Uterus (tissue), 4 donors: ENCODE measurements around the gene TMEM30A. TPM values are rescaled to one million over a fixed set of nuclear protein-coding genes. Genes with fewer than 3 reads are reported as not detected.

ENCODE experiments used
- DNase-seq, 2 donors: peaks; one replicate each; pipeline ENCODE4 v3.0.0-alpha.2; 2019 to 2020
- H3K27ac ChIP-seq, 2 donors: fragments of 200-600 bp; sonication (generic); 1 replicate in 1 of 2; 2 replicates in 1 of 2; pipeline ENCODE4 v1.5.1; 2016 to 2018
- H3K27me3 ChIP-seq, 2 donors: fragments of 200-600 bp; sonication (generic); one replicate each; pipeline ENCODE4 v1.5.1; 2018 to 2019; ENCODE audit warnings: control low read depth in 1 of 2
- H3K36me3 ChIP-seq, 2 donors: fragments of 200-600 bp; sonication (generic); one replicate each; pipeline ENCODE4 v1.5.1; 2019; ENCODE audit warnings: control low read depth in 1 of 2
- H3K4me1 ChIP-seq, 2 donors: fragments of 200-600 bp; sonication (generic); one replicate each; pipeline ENCODE4 v1.5.1; 2018 to 2019; ENCODE audit warnings: control low read depth in 1 of 2
- H3K4me3 ChIP-seq, 2 donors: fragments of 200-600 bp; sonication (generic); 1 replicate in 1 of 2; 2 replicates in 1 of 2; pipeline ENCODE4 v1.5.1; 2018 to 2019; ENCODE audit warnings: mild to moderate bottlenecking in 1 of 2
- H3K9me3 ChIP-seq, 2 donors: fragments of 200-600 bp; sonication (generic); one replicate each; pipeline ENCODE4 v1.5.1; 2019; ENCODE audit warnings: control low read depth in 1 of 2
- CTCF ChIP-seq, 4 experiments: fragments of 200-600 bp in 2 of 4; fragments of 450-650 bp in 2 of 4; sonication (generic) in 2 of 4; IDR thresholded peaks; one replicate each; pipeline ENCODE4 v1.5.1; 2016 to 2019; ENCODE audit warnings: antibody characterized with exemption in 4 of 4, mild to moderate bottlenecking in 2 of 4, moderate library complexity in 1 of 4
- POLR2A ChIP-seq, 2 donors: fragments of 450-650 bp; IDR thresholded peaks; one replicate each; pipeline ENCODE4 v1.6.1; 2016; ENCODE audit warnings: antibody characterized with exemption in 2 of 2, mild to moderate bottlenecking in 1 of 2, moderate library complexity in 1 of 2
- intact Hi-C: fragments of 100-400 bp; cut with DNase I; formaldehyde crosslinking; loops from one replicate; pipeline ENCODE4 v1.15.1; 2023; ENCODE audit warnings: low total_unique reads
- total RNA-seq, 4 donors: library from RNA; depleted of rRNA in 3 of 4; stranded (reverse); fragments of >200 nt in 3 of 4; gene quantifications; one replicate each; pipeline versions ENCODE4 v1.1.0 to v1.2.4, GENCODE V29; 2014 to 2023
- donor health status: DM: yes; HTN: yes; CAD: no.

TMEM30A gene
- 100 to 1,000 TPM in 2 of 4 donors, 10 to 100 TPM in 2; 71.0 to 194 (median 125) TPM for total RNA-seq

GRCh38 chr6:75284632-75285282, at the start of gene TMEM30A:
TSS of gene TMEM30A (minus strand) at chr6:75284792. CDS start at chr6:75284638, 154 bp downstream.
- intact Hi-C loops, result no loop called here
- peak within 1 kb of the TSS; percentile 90 to 94 for H3K27ac ChIP-seq
- DNase-seq, result peak; percentile 95 to 98
- H3K9me3 ChIP-seq, result no peaks in the 10 kb centered on the region
- H3K4me1 ChIP-seq, result peaks cover 0 to 5% of the 10 kb centered on the region in 2 donors
- TF ChIP-seq POLR2A (IDR thresholded peaks at IDR 0.05) (peak; percentile 89), CTCF (IDR thresholded peaks at IDR 0.05) (peak in 1 of 4 experiments; percentile 4)
- H3K36me3 ChIP-seq, result no peaks in the 10 kb centered on the region
- H3K4me3 ChIP-seq, result peak within 1 kb of the TSS; percentile 80 to 90
- no peaks in the 10 kb centered on the region for H3K27me3 ChIP-seq

GRCh38 chr6:75333676-75334200, 49.1 kb upstream of the TMEM30A start:
- no peaks in the 10 kb centered on the region for H3K9me3 ChIP-seq
- no peak overlapping the region for H3K4me3 ChIP-seq
- no peaks in the 10 kb centered on the region for H3K36me3 ChIP-seq
- TF ChIP-seq CTCF (IDR thresholded peaks at IDR 0.05) (no peak), POLR2A (IDR thresholded peaks at IDR 0.05) (no peak)
- H3K27ac ChIP-seq, result peak overlapping the region; percentile 64 to 66
- no peaks in the 10 kb centered on the region for H3K27me3 ChIP-seq
- intact Hi-C loops, result no loop called here
- no peak for DNase-seq
- no peaks in the 10 kb centered on the region for H3K4me1 ChIP-seq

GRCh38 chr6:75331151-75331550, 46.6 kb upstream of the TMEM30A start:
- no peak overlapping the region for H3K27ac ChIP-seq
- DNase-seq, result no peak
- no peak overlapping the region for H3K4me3 ChIP-seq
- no peaks in the 10 kb centered on the region for H3K36me3 ChIP-seq
- H3K27me3 ChIP-seq, result no peaks in the 10 kb centered on the region
- intact Hi-C loops, result no loop called here
- TF ChIP-seq CTCF (IDR thresholded peaks at IDR 0.05) (no peak), POLR2A (IDR thresholded peaks at IDR 0.05) (no peak)
- H3K9me3 ChIP-seq, result no peaks in the 10 kb centered on the region
- no peaks in the 10 kb centered on the region for H3K4me1 ChIP-seq

GRCh38 chr6:75329703-75330102, 45.1 kb upstream of the TMEM30A start:
- intact Hi-C loops, result no loop called here
- TF ChIP-seq CTCF (IDR thresholded peaks at IDR 0.05) (no peak), POLR2A (IDR thresholded peaks at IDR 0.05) (no peak)
- H3K27ac ChIP-seq, result no peak overlapping the region

GRCh38 chr6:75327807-75328206, 43.2 kb upstream of the TMEM30A start:
- TF ChIP-seq CTCF (IDR thresholded peaks at IDR 0.05) (no peak), POLR2A (IDR thresholded peaks at IDR 0.05) (no peak)
- H3K27ac ChIP-seq, result no peak overlapping the region
- H3K36me3 ChIP-seq, result no peaks in the 10 kb centered on the region
- no peak for DNase-seq
- H3K9me3 ChIP-seq, result no peaks in the 10 kb centered on the region
- H3K27me3 ChIP-seq, result no peaks in the 10 kb centered on the region
- H3K4me1 ChIP-seq, result no peaks in the 10 kb centered on the region
- H3K4me3 ChIP-seq, result no peak overlapping the region
- intact Hi-C loops, result no loop called here

More at GRCh38 chr6:75329703-75330102, 45.1 kb upstream of the TMEM30A start:
- H3K36me3 ChIP-seq, result no peaks in the 10 kb centered on the region
- no peaks in the 10 kb centered on the region for H3K9me3 ChIP-seq
- no peak overlapping the region for H3K4me3 ChIP-seq
- H3K4me1 ChIP-seq, result no peaks in the 10 kb centered on the region
- H3K27me3 ChIP-seq, result no peaks in the 10 kb centered on the region
- no peak for DNase-seq
